Adrenal gland (tissue), 12 donors: ENCODE data around the gene CLEC4M. TPM values are rescaled to one million over a fixed set of nuclear protein-coding genes. Genes with fewer than 3 reads are reported as not detected.

Experiments
- DNase-seq, 7 donors: peaks; one replicate each; pipeline ENCODE4 v3.0.0-alpha.2; 2019 to 2020
- H3K27ac ChIP-seq, 5 donors: fragments of 200-600 bp; sonication (generic) in 4 of 5; 1 replicate in 3 of 5; 2 replicates in 2 of 5; pipeline versions ENCODE4 v1.5.1 to v1.8.0; 2016 to 2020; ENCODE audit warnings: mild to moderate bottlenecking in 1 of 5
- H3K27me3 ChIP-seq: fragments of 200-600 bp; 2 replicates; pipeline ENCODE4 v1.8.0; 2021
- H3K36me3 ChIP-seq, 2 donors: fragments of 200-600 bp; replicated peaks in 1 of 2; 1 replicate in 1 of 2; 2 replicates in 1 of 2; pipeline versions ENCODE4 v1.5.1 to v1.8.0; 2018 to 2022
- H3K4me1 ChIP-seq, 2 donors: fragments of 200-600 bp; replicated peaks in 1 of 2; 1 replicate in 1 of 2; 2 replicates in 1 of 2; pipeline versions ENCODE4 v1.5.1 to v1.8.0; 2018 to 2021
- H3K4me3 ChIP-seq, 4 donors: fragments of 200-600 bp; sonication (generic) in 3 of 4; one replicate each; pipeline ENCODE4 v1.5.1; 2016 to 2018
- H3K9me3 ChIP-seq, 3 donors: fragments of 200-600 bp; sonication (generic) in 1 of 3; replicated peaks in 1 of 3; 1 replicate in 2 of 3; 2 replicates in 1 of 3; pipeline versions ENCODE4 v1.5.1 to v1.8.0; 2016 to 2021
- POLR2A ChIP-seq, 2 donors: fragments of 450-650 bp; IDR thresholded peaks; one replicate each; pipeline ENCODE4 v1.6.1; 2017; ENCODE audit warnings: antibody characterized with exemption in 2 of 2, mild to moderate bottlenecking in 2 of 2, moderate library complexity in 1 of 2
- WGBS, 4 donors: extraction: QIAGEN DNeasy Blood & Tissue Kit in 2 of 4; methylation state at CpG; one replicate each; pipeline versions ENCODE4 v1.1.5 to v1.1.7; 2013 to 2017; 5-methylcytosine and 5-hydroxymethylcytosine counted together
- intact Hi-C, 2 donors: fragments of 100-400 bp; cut with DNase I; formaldehyde crosslinking; loops; one replicate each; pipeline versions ENCODE4 v1.14.1 to v1.15.0; 2022 to 2023
- polyA plus RNA-seq, 3 donors: library from polyadenylated mRNA; stranded (reverse); fragments of 200-250 nt in 2 of 3; fragments of 350-450 nt in 1 of 3; fragmentation: Illumina TruSeq in 1 of 3; extraction: RNeasy Lipid Tissue Mini Kit (QIAGEN cat#74804) in 1 of 3; gene quantifications; one replicate each; pipeline ENCODE4 v1.2.3, GENCODE V29; 2013 to 2014
- total RNA-seq, 9 donors: library from RNA; depleted of rRNA in 4 of 9; stranded (reverse); fragments of >200 nt in 4 of 9; fragments of 120-200 nt in 1 of 9; fragmentation: NEBNext Ultra II Directional in 1 of 9; extraction: Animal tissue kit (Norgen Biotek cat#: 25700) in 1 of 9; gene quantifications; one replicate each; pipeline versions ENCODE4 v1.1.0 to v1.2.4, GENCODE V29; 2013 to 2023
- TF ChIP-seq, protein P1 (sequence below), 6 experiments: fragments of 450-650 bp in 4 of 6; fragments of 200-600 bp in 2 of 6; sonication (generic) in 1 of 6; IDR thresholded peaks; 1 replicate in 5 of 6; 2 replicates in 1 of 6; pipeline versions ENCODE4 v1.5.1 to v1.8.0; 2016 to 2021; ENCODE audit warnings: antibody characterized with exemption in 6 of 6, mild to moderate bottlenecking in 2 of 6, moderate library complexity in 1 of 6
- donor health status: healthy with polysubstance abuse.
- donor health status: Bipolar disorder and iron deficiency.
- donor health status: DM: yes; HTN: yes; CAD: no.
- donor health status: DM: no; HTN: no; CAD: no.
- donor health status: DM: no; HTN: no; CAD: no.
- donor health status: DM: yes; HTN: yes; CAD: no.

Gene CLEC4M
- total and polyA plus RNA-seq, 12 donors: 0.37 to 91.6 (median 0.98) TPM; not detected in 1

DNA sequence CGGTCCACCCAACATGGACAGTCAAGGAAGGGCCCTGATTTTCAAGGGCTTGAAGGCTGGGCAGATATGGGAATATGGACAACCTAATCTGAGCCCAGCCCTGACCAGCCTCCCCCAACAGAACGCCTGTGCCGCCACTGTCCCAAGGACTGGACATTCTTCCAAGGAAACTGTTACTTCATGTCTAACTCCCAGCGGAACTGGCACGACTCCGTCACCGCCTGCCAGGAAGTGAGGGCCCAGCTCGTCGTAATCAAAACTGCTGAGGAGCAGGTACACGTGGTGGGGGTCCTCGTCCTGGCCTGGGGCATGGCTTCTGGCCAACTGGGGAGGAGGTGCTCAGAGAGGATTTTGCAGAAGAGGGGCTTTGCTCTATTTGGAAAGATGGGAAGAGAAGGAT, 3.5 kb downstream of the CLEC4M start:
- intact Hi-C loops: no loop called here
- no peaks in the 10 kb centered on the region for H3K36me3 ChIP-seq
- no peak for TF ChIP-seq POLR2A (IDR thresholded peaks at IDR 0.05)
- TF ChIP-seq, protein P1, sequence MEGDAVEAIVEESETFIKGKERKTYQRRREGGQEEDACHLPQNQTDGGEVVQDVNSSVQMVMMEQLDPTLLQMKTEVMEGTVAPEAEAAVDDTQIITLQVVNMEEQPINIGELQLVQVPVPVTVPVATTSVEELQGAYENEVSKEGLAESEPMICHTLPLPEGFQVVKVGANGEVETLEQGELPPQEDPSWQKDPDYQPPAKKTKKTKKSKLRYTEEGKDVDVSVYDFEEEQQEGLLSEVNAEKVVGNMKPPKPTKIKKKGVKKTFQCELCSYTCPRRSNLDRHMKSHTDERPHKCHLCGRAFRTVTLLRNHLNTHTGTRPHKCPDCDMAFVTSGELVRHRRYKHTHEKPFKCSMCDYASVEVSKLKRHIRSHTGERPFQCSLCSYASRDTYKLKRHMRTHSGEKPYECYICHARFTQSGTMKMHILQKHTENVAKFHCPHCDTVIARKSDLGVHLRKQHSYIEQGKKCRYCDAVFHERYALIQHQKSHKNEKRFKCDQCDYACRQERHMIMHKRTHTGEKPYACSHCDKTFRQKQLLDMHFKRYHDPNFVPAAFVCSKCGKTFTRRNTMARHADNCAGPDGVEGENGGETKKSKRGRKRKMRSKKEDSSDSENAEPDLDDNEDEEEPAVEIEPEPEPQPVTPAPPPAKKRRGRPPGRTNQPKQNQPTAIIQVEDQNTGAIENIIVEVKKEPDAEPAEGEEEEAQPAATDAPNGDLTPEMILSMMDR (IDR thresholded peaks at IDR 0.05): no peak
- DNase-seq: no peak
- H3K27me3 ChIP-seq: no peaks in the 10 kb centered on the region
- H3K27ac ChIP-seq: no peak overlapping the region
- no peaks in the 10 kb centered on the region for H3K4me1 ChIP-seq
- H3K9me3 ChIP-seq: no peaks in the 10 kb centered on the region
- WGBS, 4 donors: 68 to 84% (median 74%) methylated on average over 11 of the region's 11 CpGs
- no peak overlapping the region for H3K4me3 ChIP-seq

DNA sequence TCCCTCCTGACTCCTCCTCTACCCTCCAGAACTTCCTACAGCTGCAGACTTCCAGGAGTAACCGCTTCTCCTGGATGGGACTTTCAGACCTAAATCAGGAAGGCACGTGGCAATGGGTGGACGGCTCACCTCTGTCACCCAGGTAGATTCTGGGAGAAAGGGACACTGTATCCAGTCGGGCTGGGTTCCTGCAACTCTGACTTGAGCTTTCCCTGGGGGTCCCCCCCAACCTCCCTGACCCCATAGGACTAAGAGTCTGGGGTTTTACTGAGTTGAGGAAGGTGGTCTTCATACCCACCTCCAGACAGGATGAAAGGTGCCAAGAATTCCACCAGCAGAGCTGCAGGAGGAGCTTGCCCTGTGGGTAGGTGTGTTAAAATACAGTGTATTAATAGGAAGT, 4.4 kb downstream of the CLEC4M start:
- 64 to 87% (median 80%) methylated on average over 4 of the region's 4 CpGs for WGBS, 4 donors
- H3K27me3 ChIP-seq: no peaks in the 10 kb centered on the region
- DNase-seq: no peak

DNA sequence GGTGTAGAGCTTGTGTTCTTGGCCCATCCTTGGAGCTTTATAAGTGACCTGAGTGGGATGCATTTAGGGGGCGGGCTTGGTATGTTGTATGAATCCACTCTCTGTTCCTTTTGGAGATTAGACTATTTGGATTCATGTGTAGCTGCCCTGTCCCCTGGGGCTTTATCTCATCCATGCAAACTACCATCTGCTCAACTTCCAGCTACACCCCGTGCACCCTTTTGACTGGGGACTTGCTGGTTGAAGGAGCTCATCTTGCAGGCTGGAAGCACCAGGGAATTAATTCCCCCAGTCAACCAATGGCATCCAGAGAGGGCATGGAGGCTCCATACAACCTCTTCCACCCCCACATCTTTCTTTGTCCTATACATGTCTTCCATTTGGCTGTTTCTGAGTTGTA, 6.1 kb downstream of the CLEC4M start:
- DNase-seq: no peak
- TF ChIP-seq, protein P1 (IDR thresholded peaks at IDR 0.05): no peak
- TF ChIP-seq POLR2A (IDR thresholded peaks at IDR 0.05): no peak
- intact Hi-C loops: no loop called here
- Histone ChIP-seq H3K36me3 (no peaks in the 10 kb centered on the region), H3K27ac (no peak overlapping the region), H3K9me3 (no peaks in the 10 kb centered on the region), H3K27me3 (no peaks in the 10 kb centered on the region), H3K4me3 (no peak overlapping the region), H3K4me1 (no peaks in the 10 kb centered on the region)
- WGBS, 4 donors: 84 to 86% (median 85%) methylated on average over 2 of the region's 2 CpGs

More for the DNA sequence above, 4.4 kb downstream of the CLEC4M start:
- H3K36me3 ChIP-seq: no peaks in the 10 kb centered on the region
- H3K27ac ChIP-seq: no peak overlapping the region
- H3K4me1 ChIP-seq: no peaks in the 10 kb centered on the region
- H3K4me3 ChIP-seq: no peak overlapping the region
- no peaks in the 10 kb centered on the region for H3K9me3 ChIP-seq
- TF ChIP-seq, protein P1 (IDR thresholded peaks at IDR 0.05): no peak
- TF ChIP-seq POLR2A (IDR thresholded peaks at IDR 0.05): no peak
- intact Hi-C loops: no loop called here

DNA sequence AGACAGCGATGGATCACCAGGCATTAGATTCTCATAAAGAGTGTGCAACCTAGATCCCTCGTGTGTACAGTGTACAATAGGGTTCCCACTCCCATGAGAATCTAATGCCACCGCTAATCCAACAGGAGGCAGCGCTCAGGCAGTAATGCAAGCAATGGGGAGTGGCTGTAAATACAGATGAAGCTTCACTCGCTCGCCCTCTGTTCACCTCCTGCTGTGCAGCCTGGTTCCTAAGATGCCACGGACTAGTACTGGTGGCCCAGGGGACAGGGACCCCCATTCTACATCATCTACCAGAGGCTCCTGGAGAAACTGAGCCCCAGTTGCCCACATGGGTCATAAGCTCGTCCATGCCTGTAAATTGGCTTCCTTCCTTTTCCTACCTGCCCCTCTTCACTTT, 8.0 kb downstream of the CLEC4M start:
- TF ChIP-seq POLR2A (IDR thresholded peaks at IDR 0.05): no peak
- TF ChIP-seq, protein P1 (IDR thresholded peaks at IDR 0.05): no peak
- Histone ChIP-seq H3K4me1 (no peaks in the 10 kb centered on the region), H3K27me3 (no peaks in the 10 kb centered on the region), H3K9me3 (no peaks in the 10 kb centered on the region), H3K36me3 (no peaks in the 10 kb centered on the region), H3K27ac (no peak overlapping the region), H3K4me3 (no peak overlapping the region)
- 78 to 86% (median 84%) methylated on average over 8 of the region's 8 CpGs for WGBS, 4 donors
- DNase-seq: no peak
- intact Hi-C loops: no loop called here
